GM19467 (cell line): ENCODE results near the gene ARHGAP24.

Source experiments
- ATAC-seq: cut with Tn5 transposase; IDR thresholded peaks from one replicate; pipeline ENCODE4 v1.9.1; 2021; ENCODE audit warnings: mild to moderate bottlenecking, moderate library complexity; ENCODE audit not compliant: unreplicated experiment

Gene ARHGAP24

GRCh38 chr4:86043755-86044592, 569.0 kb downstream of the ARHGAP24 start:
- peak; percentile 78 for ATAC-seq

- no peak for ATAC-seq
These were observed 569.6 kb downstream of the ARHGAP24 start for GRCh38 chr4:86044593-86044985.

GRCh38 chr4:86048426-86048825, 573.5 kb downstream of the ARHGAP24 start:
- no peak for ATAC-seq

- ATAC-seq = no peak
These were observed 575.5 kb downstream of the ARHGAP24 start for GRCh38 chr4:86050496-86050895.
